ENCODE results near the gene CHN2.

The CHN2 gene

GRCh38 chr7:29300026-29300480 is 105.5 kb downstream of the CHN2 start:
- H3K4me3 ChIP-seq (ENCODE audit: low read depth, low read length) = no peak overlapping the region
- no peak for TF ChIP-seq CTCF (IDR thresholded peaks at IDR 0.05; ENCODE audit: borderline replicate concordance, insufficient read depth, low read depth, low read length)

GRCh38 chr7:29300649-29301048 is 106.1 kb downstream of the CHN2 start:
- TF ChIP-seq CTCF (IDR thresholded peaks at IDR 0.05; ENCODE audit: borderline replicate concordance, insufficient read depth, low read depth, low read length) = no peak

GRCh38 chr7:29302666-29303395 is 108.3 kb downstream of the CHN2 start:
- no peak overlapping the region for H3K4me3 ChIP-seq (ENCODE audit: low read depth, low read length)
- TF ChIP-seq CTCF (IDR thresholded peaks at IDR 0.05; ENCODE audit: borderline replicate concordance, insufficient read depth, low read depth, low read length) = no peak

More at GRCh38 chr7:29300649-29301048, 106.1 kb downstream of the CHN2 start:
- no peak overlapping the region for H3K4me3 ChIP-seq (ENCODE audit: low read depth, low read length)

GRCh38 chr7:29304756-29305155 is 110.2 kb downstream of the CHN2 start:
- TF ChIP-seq CTCF (IDR thresholded peaks at IDR 0.05; ENCODE audit: borderline replicate concordance, insufficient read depth, low read depth, low read length) = no peak
- H3K4me3 ChIP-seq (ENCODE audit: low read depth, low read length) = no peak overlapping the region

GRCh38 chr7:29306319-29306991 is 111.9 kb downstream of the CHN2 start:
- H3K4me3 ChIP-seq (ENCODE audit: low read depth, low read length) = no peak overlapping the region
- TF ChIP-seq CTCF (IDR thresholded peaks at IDR 0.05; ENCODE audit: borderline replicate concordance, insufficient read depth, low read depth, low read length) = no peak

GRCh38 chr7:29308424-29308823 is 113.8 kb downstream of the CHN2 start:
- no peak for TF ChIP-seq CTCF (IDR thresholded peaks at IDR 0.05; ENCODE audit: borderline replicate concordance, insufficient read depth, low read depth, low read length)
- no peak overlapping the region for H3K4me3 ChIP-seq (ENCODE audit: low read depth, low read length)
